Activated naive CD4-positive, alpha-beta T cell treated with anti-CD3 and anti-CD28 coated beads, Interleukin-2, amount 10 ng/mL, durations not matched to agents 7 days and 5 days (primary cell): ENCODE results near the gene KRT25.
A peak's percentile ranks its signal among the peaks of the same experiment; 100 is the strongest.

Experiments
- CTCF ChIA-PET: fragments of 350-600 bp; sonication (Branson Sonifier 250); formaldehyde crosslinking; loops from one replicate; lab custom pipeline; 2021; ENCODE audit warnings: antibody characterized with exemption; lab: Charles Lee
- DNase-seq: peaks from one replicate; pipeline ENCODE4 v3.0.0-alpha.2; 2020
- H3K27ac Mint-ChIP-seq: one replicate; pipeline ENCODE4 v1.8.0; 2021; ENCODE audit warnings: mild to moderate bottlenecking, moderate library complexity, mixed read lengths
- H3K27me3 Mint-ChIP-seq: one replicate; pipeline ENCODE4 v1.8.0; 2021; ENCODE audit warnings: mild to moderate bottlenecking, mixed read lengths
- H3K36me3 Mint-ChIP-seq: one replicate; pipeline ENCODE4 v1.8.0; 2021; ENCODE audit warnings: mixed read lengths
- H3K4me1 Mint-ChIP-seq: one replicate; pipeline ENCODE4 v1.8.0; 2021; ENCODE audit warnings: mixed read lengths
- H3K4me3 Mint-ChIP-seq: one replicate; pipeline ENCODE4 v1.8.0; 2021; ENCODE audit warnings: mild to moderate bottlenecking, moderate library complexity, mixed read lengths
- H3K9me3 Mint-ChIP-seq: one replicate; pipeline ENCODE4 v1.8.0; 2021; ENCODE audit warnings: mixed read lengths

KRT25 gene

GRCh38 chr17:40730970-40731369, 24.2 kb downstream of the KRT25 start:
- peaks cover 31% of the 10 kb centered on the region for H3K27me3 Mint-ChIP-seq
- CTCF ChIA-PET, result no interaction called here
- no peak for DNase-seq
- H3K4me1 Mint-ChIP-seq, result no peaks in the 10 kb centered on the region
- no peaks in the 10 kb centered on the region for H3K9me3 Mint-ChIP-seq
- H3K27ac Mint-ChIP-seq, result no peak overlapping the region
- H3K36me3 Mint-ChIP-seq, result no peaks in the 10 kb centered on the region
- no peak overlapping the region for H3K4me3 Mint-ChIP-seq

DNA sequence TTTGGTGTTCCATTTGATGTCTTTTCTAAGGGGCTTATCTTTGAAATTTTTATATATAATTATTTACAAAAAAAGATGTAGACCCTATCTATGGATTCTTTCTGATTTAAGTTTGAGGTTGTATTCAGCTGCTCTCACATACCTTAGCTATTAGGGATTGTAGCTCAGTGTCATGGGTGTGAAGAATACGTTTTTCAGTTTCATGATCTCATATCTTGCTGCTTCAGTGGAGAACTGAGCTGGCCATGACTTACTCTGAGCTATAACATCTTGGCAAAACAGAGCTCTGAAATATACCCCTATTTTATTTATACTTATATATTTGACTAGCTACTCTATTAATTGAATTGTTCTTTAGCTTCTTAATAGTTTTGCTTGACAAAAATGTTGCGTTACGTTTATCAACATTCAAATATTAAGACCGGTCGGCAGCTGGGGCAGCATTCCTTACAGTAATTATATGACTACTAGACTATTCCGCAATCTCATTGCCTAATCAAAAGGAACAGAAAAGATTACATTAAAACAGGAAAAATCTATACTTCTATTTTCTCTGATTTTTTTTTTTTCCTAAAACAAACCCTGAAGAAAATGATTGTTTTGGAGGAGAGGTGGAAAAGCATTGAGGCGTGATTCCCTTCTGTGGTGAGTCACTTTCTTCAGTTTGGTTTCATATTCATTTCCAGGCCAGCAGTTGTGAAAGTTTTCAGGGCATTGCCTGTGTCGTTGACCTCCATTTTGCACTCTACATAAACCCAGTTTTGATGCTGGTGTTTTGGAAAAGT, 27.5 kb downstream of the KRT25 start:
- no peak overlapping the region for H3K4me3 Mint-ChIP-seq
- H3K36me3 Mint-ChIP-seq, result no peaks in the 10 kb centered on the region
- H3K4me1 Mint-ChIP-seq, result no peaks in the 10 kb centered on the region
- CTCF ChIA-PET, result no interaction called here
- H3K27ac Mint-ChIP-seq, result no peak overlapping the region
- DNase-seq, result no peak
- H3K9me3 Mint-ChIP-seq, result no peaks in the 10 kb centered on the region
- peaks cover 36% of the 10 kb centered on the region for H3K27me3 Mint-ChIP-seq

DNA sequence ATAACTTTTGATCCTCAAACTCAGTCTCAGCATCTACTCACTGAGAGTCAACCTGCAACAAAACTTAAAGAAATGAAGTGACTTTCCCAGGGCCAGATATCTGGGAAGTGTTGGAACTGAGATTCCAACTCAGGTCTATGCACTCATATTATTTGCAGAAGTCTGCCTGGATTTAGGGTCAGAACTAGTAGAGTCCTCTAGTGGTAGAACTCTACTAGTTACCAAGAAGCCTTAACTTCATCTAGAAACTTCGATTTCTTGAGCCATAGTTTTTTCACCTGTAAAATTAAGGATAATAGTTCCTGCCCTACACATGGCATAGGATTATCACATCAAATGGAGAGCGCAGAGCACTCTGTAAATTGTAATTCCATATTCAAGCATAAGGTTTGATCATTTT, 28.2 kb downstream of the KRT25 start:
- Mint-ChIP-seq H3K36me3 (no peaks in the 10 kb centered on the region), H3K27ac (no peak overlapping the region), H3K9me3 (no peaks in the 10 kb centered on the region), H3K4me1 (no peaks in the 10 kb centered on the region), H3K4me3 (no peak overlapping the region), H3K27me3 (peaks cover 36% of the 10 kb centered on the region)
- no peak for DNase-seq
- CTCF ChIA-PET, result no interaction called here

DNA sequence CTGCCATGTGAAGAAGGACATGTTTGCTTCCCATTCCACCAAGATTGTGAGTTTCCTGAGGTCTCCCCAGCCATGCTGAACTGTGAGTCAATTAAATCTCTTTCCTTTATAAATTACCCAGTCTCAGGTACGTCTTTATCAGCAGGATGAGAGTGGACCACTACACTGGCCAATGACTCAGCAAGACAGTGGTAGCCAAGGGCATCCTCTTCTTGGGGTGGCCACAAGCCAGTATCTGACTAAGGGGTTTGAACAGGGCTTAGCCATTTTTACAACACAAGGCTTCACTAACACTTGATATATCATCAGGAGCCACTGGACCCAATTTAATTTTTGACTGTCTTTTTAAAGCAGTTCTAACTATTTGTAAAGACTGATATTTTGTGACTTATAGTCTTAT, 30.5 kb downstream of the KRT25 start:
- peak overlapping the region; percentile 2 for H3K27ac Mint-ChIP-seq
- no peak overlapping the region for H3K4me3 Mint-ChIP-seq
- CTCF ChIA-PET, result interaction anchor here (1.3 kb wide), 1 partner anchor 101 kb away, joined by 3 read pairs; no protein-coding TSS in a partner anchor
- H3K9me3 Mint-ChIP-seq, result no peaks in the 10 kb centered on the region
- peaks cover 33% of the 10 kb centered on the region for H3K27me3 Mint-ChIP-seq
- no peaks in the 10 kb centered on the region for H3K4me1 Mint-ChIP-seq
- DNase-seq, result no peak
- no peaks in the 10 kb centered on the region for H3K36me3 Mint-ChIP-seq

DNA sequence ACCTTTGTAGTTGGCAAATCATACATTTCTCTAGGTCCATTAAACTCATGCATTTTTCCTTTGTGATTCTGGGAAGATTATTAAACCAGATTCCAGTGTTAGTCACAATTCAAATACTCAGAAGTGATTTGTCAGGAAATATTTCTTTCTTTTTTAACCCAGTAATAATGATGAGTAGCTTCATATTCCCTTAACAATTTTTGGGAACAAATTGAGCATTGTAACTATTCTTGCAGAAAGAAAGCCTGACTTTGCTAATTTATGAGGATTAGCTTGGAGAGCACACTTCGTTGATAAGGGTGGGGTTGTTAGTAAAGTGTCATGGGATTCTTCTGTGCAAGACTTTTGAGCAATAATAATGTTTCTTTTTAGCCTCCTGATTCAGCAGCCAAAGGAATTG, 32.9 kb downstream of the KRT25 start:
- no peaks in the 10 kb centered on the region for H3K36me3 Mint-ChIP-seq
- no peak for DNase-seq

GRCh38 chr17:40720899-40721298, 34.2 kb downstream of the KRT25 start:
- DNase-seq, result no peak
- H3K27ac Mint-ChIP-seq, result no peak overlapping the region
- no peaks in the 10 kb centered on the region for H3K36me3 Mint-ChIP-seq
- CTCF ChIA-PET, result no interaction called here
- H3K4me3 Mint-ChIP-seq, result no peak overlapping the region
- no peaks in the 10 kb centered on the region for H3K9me3 Mint-ChIP-seq
- no peaks in the 10 kb centered on the region for H3K4me1 Mint-ChIP-seq
- peaks cover 48% of the 10 kb centered on the region for H3K27me3 Mint-ChIP-seq

More for the DNA sequence above, 32.9 kb downstream of the KRT25 start:
- Mint-ChIP-seq H3K27me3 (peaks cover 47% of the 10 kb centered on the region), H3K27ac (no peak overlapping the region), H3K9me3 (no peaks in the 10 kb centered on the region), H3K4me3 (no peak overlapping the region), H3K4me1 (no peaks in the 10 kb centered on the region)
- CTCF ChIA-PET, result no interaction called here

GRCh38 chr17:40718930-40719329, 36.2 kb downstream of the KRT25 start:
- no peak for DNase-seq
- H3K27me3 Mint-ChIP-seq, result peaks cover 53% of the 10 kb centered on the region
- no peaks in the 10 kb centered on the region for H3K36me3 Mint-ChIP-seq
- H3K27ac Mint-ChIP-seq, result no peak overlapping the region
- no peaks in the 10 kb centered on the region for H3K9me3 Mint-ChIP-seq
- no peaks in the 10 kb centered on the region for H3K4me1 Mint-ChIP-seq
- H3K4me3 Mint-ChIP-seq, result no peak overlapping the region
- CTCF ChIA-PET, result no interaction called here

DNA sequence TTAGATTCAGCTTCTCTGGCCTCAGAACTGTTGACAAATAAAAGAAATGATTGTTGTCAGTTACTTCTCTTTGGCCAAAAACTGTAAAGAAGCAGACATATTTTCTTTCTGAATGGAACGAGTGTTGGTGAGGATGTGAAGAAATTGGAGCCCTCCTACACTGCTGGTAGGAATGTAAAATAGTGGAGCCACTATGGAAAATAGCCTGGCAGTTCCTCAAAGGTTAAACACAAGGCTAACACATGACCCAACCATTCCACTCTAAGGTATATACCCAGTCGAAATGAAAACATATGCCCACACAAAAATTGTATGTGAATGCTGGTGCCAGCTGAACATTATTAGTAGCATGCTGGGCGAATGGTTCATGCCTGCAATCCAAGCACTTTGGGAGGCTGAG, 37.4 kb downstream of the KRT25 start:
- CTCF ChIA-PET, result no interaction called here
- Mint-ChIP-seq H3K36me3 (no peaks in the 10 kb centered on the region), H3K4me1 (no peaks in the 10 kb centered on the region), H3K9me3 (no peaks in the 10 kb centered on the region), H3K27ac (no peak overlapping the region), H3K27me3 (peaks cover 49% of the 10 kb centered on the region), H3K4me3 (no peak overlapping the region)
- no peak for DNase-seq

DNA sequence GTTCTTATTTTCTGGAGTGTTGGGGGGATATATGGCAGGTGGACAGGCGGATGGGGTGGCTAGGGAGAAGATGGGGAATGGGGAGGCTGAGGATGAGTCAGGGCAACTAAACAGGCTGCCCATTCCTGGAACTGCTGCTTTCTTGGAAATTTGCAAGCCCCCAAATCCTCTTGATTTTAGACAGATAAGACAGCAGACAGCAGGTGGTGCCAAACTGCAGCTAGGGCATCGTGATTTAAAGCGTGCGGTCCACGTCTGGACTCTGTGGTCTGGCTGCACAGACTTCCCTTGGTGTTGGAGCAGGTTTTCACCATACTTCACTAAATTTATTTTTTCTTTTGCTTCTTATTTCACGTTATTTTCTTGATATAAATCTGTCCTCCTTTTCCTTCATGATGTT, 40.7 kb downstream of the KRT25 start:
- Mint-ChIP-seq H3K36me3 (no peaks in the 10 kb centered on the region), H3K9me3 (no peaks in the 10 kb centered on the region), H3K4me1 (no peaks in the 10 kb centered on the region), H3K27me3 (peaks cover 48% of the 10 kb centered on the region), H3K27ac (no peak overlapping the region), H3K4me3 (no peak overlapping the region)
- CTCF ChIA-PET, result no interaction called here
- DNase-seq, result no peak

- Mint-ChIP-seq H3K27ac (no peak overlapping the region), H3K36me3 (no peaks in the 10 kb centered on the region), H3K4me1 (no peaks in the 10 kb centered on the region), H3K4me3 (no peak overlapping the region), H3K9me3 (no peaks in the 10 kb centered on the region), H3K27me3 (peaks cover 47% of the 10 kb centered on the region)
- CTCF ChIA-PET, result no interaction called here
- DNase-seq, result no peak
These were observed 47.4 kb downstream of the KRT25 start for GRCh38 chr17:40707745-40708144.

DNA sequence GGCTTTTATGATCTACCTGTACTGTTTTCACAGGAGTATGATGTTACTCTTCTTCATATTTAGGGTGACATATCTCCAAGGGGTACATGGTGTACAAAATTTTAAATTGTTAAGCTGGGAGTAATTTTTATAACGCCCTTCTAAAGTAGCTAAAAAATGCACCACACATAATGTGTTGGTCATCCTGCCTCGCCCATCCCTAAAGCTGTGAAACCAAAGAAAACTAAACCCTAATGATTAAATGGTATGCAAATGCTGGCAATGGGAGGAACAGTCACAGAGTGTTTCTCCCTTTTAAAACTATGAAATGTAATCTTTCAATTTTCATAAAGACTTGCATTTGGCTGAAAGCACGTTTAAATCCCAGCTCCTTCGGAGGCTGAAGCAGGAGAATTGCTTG, 49.5 kb downstream of the KRT25 start:
- Mint-ChIP-seq H3K4me3 (no peak overlapping the region), H3K36me3 (no peaks in the 10 kb centered on the region), H3K4me1 (no peaks in the 10 kb centered on the region), H3K27me3 (peaks cover 51% of the 10 kb centered on the region), H3K27ac (no peak overlapping the region), H3K9me3 (no peaks in the 10 kb centered on the region)
- no peak for DNase-seq
- CTCF ChIA-PET, result no interaction called here

- H3K27me3 Mint-ChIP-seq, result peaks cover 66% of the 10 kb centered on the region
- H3K4me1 Mint-ChIP-seq, result no peaks in the 10 kb centered on the region
- H3K9me3 Mint-ChIP-seq, result no peaks in the 10 kb centered on the region
- DNase-seq, result no peak
- no peaks in the 10 kb centered on the region for H3K36me3 Mint-ChIP-seq
- H3K4me3 Mint-ChIP-seq, result no peak within 1 kb of the TSS
- CTCF ChIA-PET, result interaction anchor here (0.7 kb wide), 1 partner anchor 51 kb away, joined by 3 read pairs; no protein-coding TSS in a partner anchor
- H3K27ac Mint-ChIP-seq, result no peak within 1 kb of the TSS
These were observed 51.5 kb downstream of the KRT25 start, which contains the start of gene KRT24 for GRCh38 chr17:40703652-40704051. TSS of gene KRT24 (minus strand) at chr17:40703752. CDS start at chr17:40703693, 59 bp downstream.

DNA sequence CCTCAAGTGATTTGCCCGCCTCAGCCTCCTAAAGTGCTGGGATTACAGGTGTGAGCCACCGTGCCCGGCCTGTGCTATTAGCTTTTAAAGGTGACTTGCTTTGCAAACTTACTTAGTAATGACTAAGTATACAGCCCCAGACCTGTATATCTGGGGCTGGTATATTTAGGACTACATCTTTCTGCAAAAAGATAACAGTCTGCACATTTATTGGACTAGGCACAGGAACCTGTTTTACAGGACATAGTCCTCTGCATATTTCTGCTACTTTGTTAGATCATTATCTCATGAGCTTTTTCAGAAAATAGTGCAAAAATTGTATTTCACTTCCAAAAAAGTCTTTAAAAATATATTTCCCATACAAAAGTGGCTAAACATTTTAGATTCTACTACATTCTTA, 52.9 kb downstream of the KRT25 start:
- H3K27me3 Mint-ChIP-seq, result peaks cover 64% of the 10 kb centered on the region
- no peak for DNase-seq
- no peaks in the 10 kb centered on the region for H3K36me3 Mint-ChIP-seq
- no peaks in the 10 kb centered on the region for H3K4me1 Mint-ChIP-seq
- CTCF ChIA-PET, result no interaction called here
- no peaks in the 10 kb centered on the region for H3K9me3 Mint-ChIP-seq
- H3K4me3 Mint-ChIP-seq, result no peak overlapping the region
- H3K27ac Mint-ChIP-seq, result no peak overlapping the region

GRCh38 chr17:40699853-40700252, 55.3 kb downstream of the KRT25 start:
- no peak for DNase-seq
- no peaks in the 10 kb centered on the region for H3K4me1 Mint-ChIP-seq
- CTCF ChIA-PET, result no interaction called here
- H3K27ac Mint-ChIP-seq, result no peak overlapping the region
- no peaks in the 10 kb centered on the region for H3K36me3 Mint-ChIP-seq
- no peaks in the 10 kb centered on the region for H3K9me3 Mint-ChIP-seq
- peaks cover 60% of the 10 kb centered on the region for H3K27me3 Mint-ChIP-seq
- no peak overlapping the region for H3K4me3 Mint-ChIP-seq

DNA sequence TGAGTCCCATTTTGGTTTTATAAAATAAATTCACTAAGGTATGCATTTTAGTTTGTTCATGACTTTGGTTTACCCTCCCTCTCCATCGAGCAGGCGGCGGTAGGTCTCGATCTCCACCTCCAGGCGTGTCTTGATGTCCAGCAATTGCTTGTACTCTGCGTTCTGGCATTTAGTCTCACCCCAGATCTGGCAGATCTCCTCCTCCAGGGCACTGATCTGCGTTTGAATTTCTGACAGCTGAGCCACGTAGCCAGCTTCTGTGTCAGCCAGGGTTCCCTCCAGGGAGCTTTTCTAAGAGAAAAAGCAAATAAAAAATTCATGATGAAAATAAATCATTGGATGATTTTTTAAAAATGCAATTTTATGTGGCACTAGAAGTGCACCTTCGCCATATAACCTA, 55.8 kb downstream of the KRT25 start:
- Mint-ChIP-seq H3K4me1 (no peaks in the 10 kb centered on the region), H3K36me3 (no peaks in the 10 kb centered on the region), H3K9me3 (no peaks in the 10 kb centered on the region), H3K27me3 (peaks cover 58% of the 10 kb centered on the region), H3K4me3 (no peak overlapping the region), H3K27ac (no peak overlapping the region)
- CTCF ChIA-PET, result no interaction called here
- no peak for DNase-seq
